Endothelial cell of umbilical vein (primary cell): Measurements from ENCODE around the gene GALNT11. TPM values are rescaled to one million over a fixed set of nuclear protein-coding genes. Genes with fewer than 3 reads are reported as not detected.
"Not testable (repeated sequence)": the region's sequence is repeated elsewhere in the genome, so short reads cannot be mapped to it uniquely, and the experiment has no call there.

Experiments
- BruUV-seq: library from RNA; stranded (reverse); fragments of 400-500 nt; replicated peaks from 2 replicates; lab custom pipeline; 2021; lab: Mats Ljungman, UMichigan
- CTCF ChIA-PET: fragments of 300-600, 350-600 bp; sonication (Branson Sonifier 250); formaldehyde crosslinking; loops from one replicate; lab custom pipeline; 2021; ENCODE audit warnings: antibody characterized with exemption, inconsistent platforms; lab: Charles Lee
- POLR2A ChIA-PET: fragments of 300-600, 350-600 bp; sonication (Branson Sonifier 250); formaldehyde crosslinking; loops from one replicate; lab custom pipeline; 2021; ENCODE audit warnings: antibody characterized with exemption, inconsistent platforms; lab: Charles Lee
- DNase-seq: peaks from one replicate; pipeline ENCODE4 v3.0.0-alpha.2; 2011; ENCODE audit warnings: low read depth, low spot score
- FAIRE-seq: peaks from 2 replicates; lab custom pipeline; 2011; peaks lifted over from hg19 to GRCh38; lab: Jason Lieb, UNC
- H2AFZ ChIP-seq: 2 replicates; pipeline ENCODE4 v1.6.0; 2012; ENCODE audit warnings: low read depth, low read length, control low read depth, inconsistent platforms
- H3K27ac ChIP-seq: 2 replicates; pipeline ENCODE4 v1.5.1; 2011; ENCODE audit warnings: low read depth, mild to moderate bottlenecking, control low read depth, low read length, moderate library complexity; ENCODE audit not compliant: insufficient read depth
- H3K27me3 ChIP-seq, 2 experiments: 2 replicates each; pipeline versions ENCODE4 v1.6.0 to v1.6.1; 2011; ENCODE audit warnings: low read length in 2 of 2, mixed read lengths in 1 of 2; ENCODE audit not compliant: control insufficient read depth in 2 of 2, insufficient read depth in 2 of 2
- H3K36me3 ChIP-seq, 2 experiments: 2 replicates in 1 of 2; 3 replicates in 1 of 2; pipeline ENCODE4 v1.5.1; 2011; ENCODE audit warnings: low read length in 2 of 2, mild to moderate bottlenecking in 1 of 2, moderate library complexity in 1 of 2; ENCODE audit not compliant: control insufficient read depth in 2 of 2, insufficient read depth in 2 of 2; ENCODE audit errors: extremely low read depth in 1 of 2
- H3K4me1 ChIP-seq: 3 replicates; pipeline ENCODE4 v1.5.1; 2011; ENCODE audit warnings: mild to moderate bottlenecking, low read length; ENCODE audit not compliant: control insufficient read depth, insufficient read depth; ENCODE audit errors: extremely low read depth
- H3K4me2 ChIP-seq: 2 replicates; pipeline ENCODE4 v1.6.1; 2011; ENCODE audit warnings: low read length, control low read depth, mixed read lengths; ENCODE audit not compliant: insufficient read depth
- H3K4me3 ChIP-seq, 3 experiments: fragments of 200-600 bp in 1 of 3; sonication (generic), shearing (Covaris generic) in 1 of 3; replicated peaks in 1 of 3; 2 replicates each; pipeline ENCODE4 v1.5.1; 2011 to 2016; ENCODE audit warnings: control low read depth in 3 of 3, low read length in 3 of 3, mild to moderate bottlenecking in 2 of 3, inconsistent platforms in 1 of 3, low read depth in 1 of 3, moderate library complexity in 1 of 3; ENCODE audit not compliant: insufficient read depth in 1 of 3
- H3K79me2 ChIP-seq: 2 replicates; pipeline ENCODE4 v1.6.0; 2012; ENCODE audit warnings: low read length, inconsistent platforms; ENCODE audit not compliant: control insufficient read depth, insufficient read depth
- H3K9ac ChIP-seq: replicated peaks from 2 replicates; pipeline ENCODE3; 2011; ENCODE audit warnings: low read length, control low read depth; ENCODE audit not compliant: insufficient read depth; ENCODE audit errors: extremely low read depth
- H3K9me1 ChIP-seq: replicated peaks from 3 replicates; pipeline ENCODE4 v1.6.0; 2011; ENCODE audit warnings: mild to moderate bottlenecking, low read length; ENCODE audit not compliant: control insufficient read depth, insufficient read depth; ENCODE audit errors: extremely low read depth
- H3K9me3 ChIP-seq: replicated peaks from 2 replicates; pipeline ENCODE4 v1.5.1; 2012; ENCODE audit warnings: low read length, inconsistent platforms; ENCODE audit not compliant: control insufficient read depth, insufficient read depth
- H4K20me1 ChIP-seq: replicated peaks from 2 replicates; pipeline ENCODE3; 2011; ENCODE audit warnings: mild to moderate bottlenecking, low read length; ENCODE audit not compliant: control insufficient read depth, insufficient read depth; ENCODE audit errors: extremely low read depth
- EZH2 ChIP-seq: IDR thresholded peaks from 2 replicates; pipeline ENCODE4 v1.6.1; 2012; ENCODE audit warnings: borderline replicate concordance, low read depth, mild to moderate bottlenecking, moderate library complexity, low read length, inconsistent platforms; ENCODE audit not compliant: severe bottlenecking
- FOS ChIP-seq: IDR thresholded peaks from 2 replicates; pipeline ENCODE4 v1.6.1; 2011; ENCODE audit warnings: mild to moderate bottlenecking, low read length, moderate library complexity, borderline replicate concordance; ENCODE audit not compliant: insufficient read depth
- GATA2 ChIP-seq: IDR thresholded peaks from 2 replicates; pipeline ENCODE4 v1.7.0; 2011; ENCODE audit warnings: low read depth, mild to moderate bottlenecking, moderate library complexity, mixed read lengths, low read length; ENCODE audit not compliant: insufficient read length, insufficient read depth
- JUN ChIP-seq: IDR thresholded peaks from 2 replicates; pipeline ENCODE4 v1.6.1; 2011; ENCODE audit warnings: borderline replicate concordance, low read depth; ENCODE audit not compliant: insufficient read length, insufficient read depth
- MYC ChIP-seq: IDR thresholded peaks from one replicate; pipeline ENCODE4 v1.6.1; 2011; ENCODE audit warnings: mild to moderate bottlenecking, low read depth, low read length
- POLR2A ChIP-seq: IDR thresholded peaks from 2 replicates; pipeline ENCODE4 v1.6.1; 2012; ENCODE audit warnings: low read depth, mild to moderate bottlenecking, control low read depth, low read length
- POLR2AphosphoS5 ChIP-seq: IDR thresholded peaks from 2 replicates; pipeline ENCODE4 v1.6.1; 2012; ENCODE audit warnings: low read depth, mild to moderate bottlenecking, control low read depth, low read length, moderate library complexity; ENCODE audit not compliant: insufficient read depth
- dilution Hi-C: fragments of 300-500 bp; cut with MboI; formaldehyde crosslinking; loops from one replicate; pipeline ENCODE4 v1.15.0; 2019; ENCODE audit warnings: low sequenced_read_pairs; ENCODE audit not compliant: extremely low pct_ligation_motif_present
- intact Hi-C: fragments of 100-400 bp; cut with micrococcal nuclease; formaldehyde crosslinking; loops from one replicate; pipeline ENCODE4 v1.10.0; 2022
- polyA plus RNA-seq, 4 experiments: library from polyadenylated mRNA; depleted of rRNA in 3 of 4; stranded (reverse) in 3 of 4; unstranded in 1 of 4; fragments of >200 nt; gene quantifications; 2 replicates each; pipeline versions ENCODE4 v1.2.1 to v1.2.3, GENCODE V29; 2011 to 2012; ENCODE audit warnings: missing spikeins in 1 of 4
- total RNA-seq: library from RNA; stranded (reverse); gene quantifications from 2 replicates; pipeline ENCODE4 v1.2.3, GENCODE V29; 2021
- TF ChIP-seq, protein P1 (sequence below): IDR thresholded peaks from 2 replicates; pipeline ENCODE4 v1.6.1; 2011; ENCODE audit not compliant: insufficient read depth, insufficient read length
- TF ChIP-seq, protein P2 (sequence below), 2 donors: IDR thresholded peaks; 1 replicate in 1 of 2; 2 replicates in 1 of 2; pipeline ENCODE4 v1.5.1; 2011; ENCODE audit warnings: low read length in 2 of 2, mild to moderate bottlenecking in 2 of 2, moderate library complexity in 2 of 2, control low read depth in 1 of 2, inconsistent platforms in 1 of 2, low read depth in 1 of 2; ENCODE audit not compliant: insufficient read depth in 1 of 2; ENCODE audit errors: extremely low read depth in 1 of 2

GALNT11 gene
- total and polyA plus RNA-seq, 2 donors (not counting 3 experiments of a cell fraction or from before 2014, with no cell fraction given): 27.7 to 36.5 TPM

DNA sequence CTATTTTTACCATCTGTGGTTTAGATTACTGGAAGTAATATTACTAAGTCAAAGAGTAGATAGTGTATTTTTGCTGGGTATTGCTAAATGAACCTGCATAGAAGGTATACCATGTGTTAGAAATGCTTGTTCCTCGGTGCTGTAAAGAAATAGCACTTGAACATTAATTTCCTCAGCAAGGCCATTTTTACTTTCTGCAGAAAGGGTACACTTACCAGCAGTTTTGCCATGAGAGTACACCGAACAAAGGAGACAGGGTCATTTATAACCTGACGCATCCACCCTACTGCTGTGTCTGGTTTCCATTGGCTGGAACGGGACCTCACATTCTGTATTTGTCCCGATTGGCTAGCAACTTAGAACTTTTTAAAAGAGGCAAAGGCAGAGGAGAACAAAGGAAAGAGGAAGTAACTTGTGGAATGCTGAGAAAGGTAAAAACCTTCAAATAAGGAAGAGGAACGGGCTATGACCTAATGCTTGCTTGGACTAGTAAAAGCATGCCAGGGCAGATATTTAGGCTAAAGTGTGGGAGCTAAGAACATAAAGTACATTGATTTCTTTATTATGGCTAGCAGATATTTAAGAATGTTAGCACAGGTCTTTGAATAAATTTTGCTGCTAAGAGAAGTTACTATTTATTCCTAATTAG lies 56.7 kb downstream of the GALNT11 start:
- H3K4me2 ChIP-seq, CTCF ChIA-PET: not testable (repeated sequence)

DNA sequence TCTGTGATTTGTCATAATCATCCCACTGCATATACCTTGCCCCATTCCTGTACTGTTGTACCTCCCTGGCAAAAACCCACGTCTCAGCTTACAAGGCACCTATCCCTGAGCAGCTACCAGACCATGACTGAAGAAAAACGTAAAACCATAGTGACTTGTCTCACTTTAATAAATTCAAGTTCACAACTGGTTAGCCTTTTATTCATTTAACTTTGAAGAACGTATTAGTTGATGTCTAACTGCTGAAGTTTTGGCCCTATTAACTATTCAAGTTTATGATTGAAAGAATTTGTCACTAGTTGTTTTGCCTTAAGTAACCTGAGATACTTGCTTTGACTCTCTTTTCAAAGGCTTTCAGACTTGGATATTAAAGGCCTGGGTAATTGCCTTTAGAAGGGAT lies 59.7 kb downstream of the GALNT11 start:
- DNase-seq: no peak
- dilution Hi-C loops: no loop called here
- FAIRE-seq: no peak
- no TSS peak for BruUV-seq
- H3K27ac ChIP-seq: no peak overlapping the region
- H4K20me1 ChIP-seq: no peaks in the 10 kb centered on the region
- no peaks in the 10 kb centered on the region for H3K36me3 ChIP-seq
- no peak overlapping the region for H3K4me2 ChIP-seq
- no peaks in the 10 kb centered on the region for H3K9me3 ChIP-seq
- H3K27me3 ChIP-seq: no peaks in the 10 kb centered on the region
- H3K4me3 ChIP-seq: no peak overlapping the region
- no peaks in the 10 kb centered on the region for H3K4me1 ChIP-seq
- H3K9me1 ChIP-seq: no peaks in the 10 kb centered on the region
- H2AFZ ChIP-seq: no peak overlapping the region
- ChIA-PET CTCF (no interaction called here), POLR2A (no interaction called here)
- TF ChIP-seq MYC (no peak), POLR2A (no peak), POLR2AphosphoS5 (no peak), EZH2 (no peak), FOS (no peak), GATA2 (no peak), JUN (no peak)
- TF ChIP-seq, protein P1, sequence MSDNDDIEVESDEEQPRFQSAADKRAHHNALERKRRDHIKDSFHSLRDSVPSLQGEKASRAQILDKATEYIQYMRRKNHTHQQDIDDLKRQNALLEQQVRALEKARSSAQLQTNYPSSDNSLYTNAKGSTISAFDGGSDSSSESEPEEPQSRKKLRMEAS: no peak
- TF ChIP-seq, protein P2, sequence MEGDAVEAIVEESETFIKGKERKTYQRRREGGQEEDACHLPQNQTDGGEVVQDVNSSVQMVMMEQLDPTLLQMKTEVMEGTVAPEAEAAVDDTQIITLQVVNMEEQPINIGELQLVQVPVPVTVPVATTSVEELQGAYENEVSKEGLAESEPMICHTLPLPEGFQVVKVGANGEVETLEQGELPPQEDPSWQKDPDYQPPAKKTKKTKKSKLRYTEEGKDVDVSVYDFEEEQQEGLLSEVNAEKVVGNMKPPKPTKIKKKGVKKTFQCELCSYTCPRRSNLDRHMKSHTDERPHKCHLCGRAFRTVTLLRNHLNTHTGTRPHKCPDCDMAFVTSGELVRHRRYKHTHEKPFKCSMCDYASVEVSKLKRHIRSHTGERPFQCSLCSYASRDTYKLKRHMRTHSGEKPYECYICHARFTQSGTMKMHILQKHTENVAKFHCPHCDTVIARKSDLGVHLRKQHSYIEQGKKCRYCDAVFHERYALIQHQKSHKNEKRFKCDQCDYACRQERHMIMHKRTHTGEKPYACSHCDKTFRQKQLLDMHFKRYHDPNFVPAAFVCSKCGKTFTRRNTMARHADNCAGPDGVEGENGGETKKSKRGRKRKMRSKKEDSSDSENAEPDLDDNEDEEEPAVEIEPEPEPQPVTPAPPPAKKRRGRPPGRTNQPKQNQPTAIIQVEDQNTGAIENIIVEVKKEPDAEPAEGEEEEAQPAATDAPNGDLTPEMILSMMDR (IDR thresholded peaks at IDR 0.05; ENCODE audit: extremely low read depth in 1 of 2, insufficient read depth in 1 of 2, low read depth in 1 of 2, low read length in 2 of 2): no peak
- H3K79me2 ChIP-seq: no peaks in the 10 kb centered on the region
- no peak overlapping the region for H3K9ac ChIP-seq
- intact Hi-C loops: no loop called here

More for the DNA sequence above, 56.7 kb downstream of the GALNT11 start:
- H3K27me3 ChIP-seq, H4K20me1 ChIP-seq, FAIRE-seq, BruUV-seq, H3K9me1 ChIP-seq, H3K9me3 ChIP-seq, H3K4me3 ChIP-seq, H3K36me3 ChIP-seq, H3K27ac ChIP-seq, H3K79me2 ChIP-seq, DNase-seq, H3K4me1 ChIP-seq, H3K9ac ChIP-seq, POLR2A ChIA-PET, H2AFZ ChIP-seq, dilution Hi-C loops: not testable (repeated sequence)
- intact Hi-C loops: loop anchor here (5.0 kb wide), 1 partner anchor 55 kb away; no protein-coding TSS in a partner anchor
